GM21576 (cell line): ENCODE results near the gene ARFIP1.
"Not testable (repeated sequence)": the region's sequence is repeated elsewhere in the genome, so short reads cannot be mapped to it uniquely, and the experiment has no call there.

Experiments
- ATAC-seq: cut with Tn5 transposase; IDR thresholded peaks from one replicate; pipeline ENCODE4 v1.9.1; 2021; ENCODE audit warnings: mild to moderate bottlenecking, moderate library complexity; ENCODE audit not compliant: unreplicated experiment

ARFIP1 gene

GRCh38 chr4:152836936-152837335 lies 57.2 kb downstream of the ARFIP1 start:
- no peak for ATAC-seq

- ATAC-seq, result not testable (repeated sequence)
These were observed 60.0 kb downstream of the ARFIP1 start for GRCh38 chr4:152839729-152840128.

- ATAC-seq, result no peak
These were observed 63.8 kb downstream of the ARFIP1 start for GRCh38 chr4:152843481-152844090.

GRCh38 chr4:152847376-152847775 lies 67.6 kb downstream of the ARFIP1 start:
- ATAC-seq, result no peak

GRCh38 chr4:152848508-152848907 lies 68.8 kb downstream of the ARFIP1 start:
- ATAC-seq, result no peak

- no peak for ATAC-seq
These were observed 69.6 kb downstream of the ARFIP1 start for GRCh38 chr4:152849350-152849749.

GRCh38 chr4:152850377-152850776 lies 70.6 kb downstream of the ARFIP1 start:
- ATAC-seq, result peak; percentile 61

- no peak for ATAC-seq
These were observed 71.5 kb downstream of the ARFIP1 start for GRCh38 chr4:152851226-152851625.

- no peak for ATAC-seq
These were observed 73.5 kb downstream of the ARFIP1 start for GRCh38 chr4:152853293-152853692.

- ATAC-seq, result not testable (repeated sequence)
These were observed 74.3 kb downstream of the ARFIP1 start for GRCh38 chr4:152854016-152854415.

GRCh38 chr4:152856960-152857359 lies 77.2 kb downstream of the ARFIP1 start:
- ATAC-seq, result no peak

- ATAC-seq, result no peak
These were observed 79.2 kb downstream of the ARFIP1 start for GRCh38 chr4:152858934-152859333.

- no peak for ATAC-seq
These were observed 80.3 kb downstream of the ARFIP1 start for GRCh38 chr4:152860046-152860445.

- no peak for ATAC-seq
These were observed 82.9 kb downstream of the ARFIP1 start for GRCh38 chr4:152862608-152863007.

GRCh38 chr4:152864361-152864760 lies 84.6 kb downstream of the ARFIP1 start:
- ATAC-seq, result no peak

- not testable (repeated sequence) for ATAC-seq
These were observed 86.8 kb downstream of the ARFIP1 start for GRCh38 chr4:152866432-152866993.

- ATAC-seq, result no peak
These were observed 90.9 kb downstream of the ARFIP1 start for GRCh38 chr4:152870606-152871005.

GRCh38 chr4:152875261-152875660 lies 95.5 kb downstream of the ARFIP1 start:
- no peak for ATAC-seq

- no peak for ATAC-seq
These were observed 98.1 kb downstream of the ARFIP1 start for GRCh38 chr4:152877868-152878267.

- no peak for ATAC-seq
These were observed 100.5 kb downstream of the ARFIP1 start for GRCh38 chr4:152880263-152880662.

- no peak for ATAC-seq
These were observed 102.2 kb downstream of the ARFIP1 start for GRCh38 chr4:152881974-152882373.

GRCh38 chr4:152885185-152885584 lies 105.4 kb downstream of the ARFIP1 start:
- ATAC-seq, result no peak

- no peak for ATAC-seq
These were observed 106.4 kb downstream of the ARFIP1 start for GRCh38 chr4:152886201-152886600.
